Transverse colon (tissue), 4 donors: Measurements from ENCODE around the gene PLEKHA7. TPM values are rescaled to one million over a fixed set of nuclear protein-coding genes. Genes with fewer than 3 reads are reported as not detected.

Experiments used
- DNase-seq: peaks from one replicate; pipeline ENCODE4 v3.0.0-alpha.2; 2019
- H3K27ac ChIP-seq, 4 donors: fragments of 200-600 bp; sonication (generic); 2 replicates each; pipeline ENCODE4 v1.5.1; 2016 to 2018; ENCODE audit warnings: inconsistent platforms in 4 of 4
- H3K27me3 ChIP-seq: fragments of 200-600 bp; sonication (generic); 2 replicates; pipeline ENCODE4 v1.5.1; 2017; ENCODE audit warnings: inconsistent platforms
- H3K36me3 ChIP-seq, 4 donors: fragments of 200-600 bp; sonication (generic); 2 replicates each; pipeline ENCODE4 v1.5.1; 2017 to 2019; ENCODE audit warnings: inconsistent platforms in 4 of 4
- H3K4me1 ChIP-seq, 4 donors: fragments of 200-600 bp; sonication (generic); 2 replicates each; pipeline ENCODE4 v1.5.1; 2017 to 2020; ENCODE audit warnings: inconsistent platforms in 4 of 4
- H3K4me3 ChIP-seq, 4 donors: fragments of 200-600 bp; sonication (generic); 1 replicate in 1 of 4; 2 replicates in 3 of 4; pipeline versions ENCODE4 v1.5.1 to v1.6.1; 2017 to 2019; ENCODE audit warnings: inconsistent platforms in 4 of 4
- H3K9me3 ChIP-seq, 2 donors: fragments of 200-600 bp; sonication (generic); 2 replicates each; pipeline ENCODE4 v1.5.1; 2017 to 2019; ENCODE audit warnings: inconsistent platforms in 2 of 2
- CTCF ChIP-seq, 5 experiments: fragments of 200-600 bp in 3 of 5; fragments of 450-650 bp in 2 of 5; sonication (generic) in 3 of 5; IDR thresholded peaks; 1 replicate in 2 of 5; 2 replicates in 3 of 5; pipeline ENCODE4 v1.5.1; 2016 to 2017; ENCODE audit warnings: antibody characterized with exemption in 5 of 5, inconsistent platforms in 3 of 5, mild to moderate bottlenecking in 2 of 5, moderate library complexity in 1 of 5
- EP300 ChIP-seq: sonication (generic); formaldehyde crosslinking; IDR thresholded peaks from one replicate; pipeline ENCODE4 v1.6.1; 2017; ENCODE audit warnings: antibody characterized with exemption, low read depth
- POLR2A ChIP-seq: fragments of 450-650 bp; IDR thresholded peaks from one replicate; pipeline ENCODE4 v1.6.1; 2016; ENCODE audit warnings: antibody characterized with exemption, mild to moderate bottlenecking, moderate library complexity
- POLR2AphosphoS5 ChIP-seq, 3 donors: sonication (generic); formaldehyde crosslinking; IDR thresholded peaks; one replicate each; pipeline ENCODE4 v1.6.1; 2016; ENCODE audit warnings: antibody characterized with exemption in 3 of 3
- WGBS, 2 donors: methylation state at CpG; one replicate each; pipeline ENCODE4 v1.1.5; 2018; ENCODE audit warnings: low coverage in 1 of 2; 5-methylcytosine and 5-hydroxymethylcytosine counted together
- in situ Hi-C, 4 donors: fragments of 200-750 bp; cut with MboI; loops; one replicate each; pipeline versions ENCODE4 v1.15.0 to v1.15.1; 2017; ENCODE audit warnings: low sequenced_read_pairs in 3 of 4, low pct_ligation_motif_present in 1 of 4, low pct_unique_long_range_greater_than_20kb in 1 of 4
- intact Hi-C: fragments of 100-400 bp; cut with DNase I; formaldehyde crosslinking; loops from one replicate; pipeline ENCODE4 v1.15.1; 2023; ENCODE audit warnings: low total_unique reads
- total RNA-seq, 4 donors: library from RNA; depleted of rRNA; stranded (reverse); fragments of >200 nt; gene quantifications; one replicate each; pipeline ENCODE4 v1.1.0, GENCODE V29; 2016

PLEKHA7 gene
- total RNA-seq, 4 donors from 2014 or later, result 109 to 243 (median 114) TPM

- Histone ChIP-seq H3K4me1 (no peaks in the 10 kb centered on the region), H3K4me3 (no peak overlapping the region), H3K27me3 (no peaks in the 10 kb centered on the region), H3K9me3 (no peaks in the 10 kb centered on the region), H3K36me3 (peaks cover 0 to 84% (median 33%) of the 10 kb centered on the region in 4 donors), H3K27ac (no peak overlapping the region)
- DNase-seq, result no peak
- TF ChIP-seq POLR2A (no peak), CTCF (IDR thresholded peaks at IDR 0.05) (no peak), EP300 (no peak), POLR2AphosphoS5 (IDR thresholded peaks at IDR 0.05) (no peak)
- intact Hi-C loops, result no loop called here
- 48 to 100% methylated on average over 1 of the region's 1 CpG for WGBS, 2 donors
- in situ Hi-C loops, result no loop called here
Observed at GRCh38 chr11:16750417-16750816, 263.8 kb downstream of the PLEKHA7 start.

- no peak for TF ChIP-seq POLR2AphosphoS5 (IDR thresholded peaks at IDR 0.05)
- TF ChIP-seq POLR2A, result no peak
- no peak for TF ChIP-seq EP300
- no peak for TF ChIP-seq CTCF (IDR thresholded peaks at IDR 0.05)
Observed at GRCh38 chr11:16749666-16750065, 264.5 kb downstream of the PLEKHA7 start.

DNA sequence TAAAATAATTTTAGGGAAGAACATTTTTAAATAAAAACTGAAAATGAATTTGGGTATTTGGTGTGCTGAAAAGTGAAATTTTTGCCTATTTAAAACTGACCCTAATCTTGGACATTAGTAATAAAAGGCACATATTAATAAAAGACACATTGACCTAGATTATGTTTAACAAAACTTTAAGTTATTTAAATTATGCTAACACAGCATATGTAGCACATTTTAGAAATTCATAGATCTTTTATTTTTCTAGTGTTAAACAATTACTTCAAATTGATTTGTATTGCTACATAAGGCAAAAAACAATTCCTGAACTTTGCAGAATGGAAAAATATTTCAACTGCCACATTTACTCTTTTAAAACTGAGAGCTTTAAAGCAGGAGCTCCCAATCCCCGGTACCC, 265.1 kb downstream of the PLEKHA7 start:
- WGBS, 2 donors, result 100% methylated on average over 1 of the region's 1 CpG
- Histone ChIP-seq H3K27ac (no peak overlapping the region), H3K4me1 (peaks cover 0 to 4% (median 0%) of the 10 kb centered on the region in 4 donors), H3K9me3 (no peaks in the 10 kb centered on the region), H3K36me3 (peaks cover 0 to 70% (median 28%) of the 10 kb centered on the region in 4 donors), H3K27me3 (no peaks in the 10 kb centered on the region), H3K4me3 (no peak overlapping the region)
- TF ChIP-seq CTCF (IDR thresholded peaks at IDR 0.05), result no peak
- no peak for TF ChIP-seq POLR2A
- no peak for TF ChIP-seq EP300
- TF ChIP-seq POLR2AphosphoS5 (IDR thresholded peaks at IDR 0.05), result no peak
- intact Hi-C loops, result no loop called here
- no peak for DNase-seq
- in situ Hi-C loops, result no loop called here

More at GRCh38 chr11:16749666-16750065, 264.5 kb downstream of the PLEKHA7 start:
- no peaks in the 10 kb centered on the region for H3K4me1 ChIP-seq
- no peaks in the 10 kb centered on the region for H3K27me3 ChIP-seq
- DNase-seq, result no peak
- H3K9me3 ChIP-seq, result no peaks in the 10 kb centered on the region
- H3K36me3 ChIP-seq, result peaks cover 0 to 76% (median 30%) of the 10 kb centered on the region in 4 donors
- in situ Hi-C loops, result no loop called here
- intact Hi-C loops, result no loop called here
- no peak overlapping the region for H3K27ac ChIP-seq
- WGBS, 2 donors, result 0 to 58% methylated on average over 1 to 2 of the region's 2 CpGs
- no peak overlapping the region for H3K4me3 ChIP-seq

DNA sequence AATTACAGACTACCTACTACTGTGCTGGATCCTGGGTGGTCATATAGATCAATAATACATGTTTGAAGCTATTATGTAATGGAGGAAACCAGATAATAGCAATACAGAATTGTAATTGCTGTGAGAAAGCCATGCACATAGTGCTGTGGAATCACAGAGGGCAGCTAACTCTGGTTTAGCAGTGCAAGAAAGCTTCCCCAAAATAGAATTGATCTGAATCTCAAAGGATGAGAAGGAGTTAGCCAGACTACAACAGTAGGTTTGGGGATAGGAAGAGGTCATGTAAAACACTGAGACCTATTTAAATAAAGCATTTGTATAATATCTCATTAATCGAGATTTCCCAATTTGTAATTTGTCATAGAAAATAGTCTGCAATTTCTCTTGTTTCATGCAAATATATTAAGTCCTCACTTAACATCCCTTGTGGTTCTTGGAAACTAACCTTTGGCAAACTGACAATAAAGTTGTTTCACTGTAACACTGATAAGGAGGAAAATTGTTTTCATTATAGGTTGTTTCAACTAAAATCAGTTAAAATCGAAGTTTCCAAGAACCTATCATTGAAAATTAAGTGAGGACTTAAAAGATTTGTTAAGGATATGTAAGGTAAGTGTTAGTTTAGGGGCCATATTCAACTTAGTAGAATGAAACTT, 268.1 kb downstream of the PLEKHA7 start:
- in situ Hi-C loops, result no loop called here
- Histone ChIP-seq H3K4me3 (no peak overlapping the region), H3K4me1 (peaks cover 6 to 23% (median 13%) of the 10 kb centered on the region in 4 donors), H3K27ac (no peak overlapping the region), H3K36me3 (peaks cover 0 to 43% (median 15%) of the 10 kb centered on the region in 4 donors), H3K27me3 (no peaks in the 10 kb centered on the region), H3K9me3 (no peaks in the 10 kb centered on the region)
- intact Hi-C loops, result no loop called here
- WGBS, 2 donors, result 87 to 88% methylated on average over 2 of the region's 2 CpGs
- no peak for DNase-seq
- no peak for TF ChIP-seq POLR2AphosphoS5 (IDR thresholded peaks at IDR 0.05)
- no peak for TF ChIP-seq CTCF (IDR thresholded peaks at IDR 0.05)
- no peak for TF ChIP-seq POLR2A
- no peak for TF ChIP-seq EP300
